BLaER1 treated with 17β-estradiol and CSF1 and Interleukin-3, amounts not matched to agents 10 nM and 100 nM (cell line): Measurements from ENCODE around the gene URAD.

Experiments
- H3K27ac ChIP-seq, 11 experiments: shearing (Covaris generic); formaldehyde crosslinking; 2 replicates each; pipeline ENCODE4 v1.8.1; 2022
- H3K27me3 ChIP-seq, 11 experiments: shearing (Covaris generic); formaldehyde crosslinking; 2 replicates each; pipeline ENCODE4 v1.8.1; 2022
- H3K36me3 ChIP-seq, 11 experiments: shearing (Covaris generic); formaldehyde crosslinking; 2 replicates each; pipeline ENCODE4 v1.8.1; 2022
- H3K4me1 ChIP-seq, 10 experiments: shearing (Covaris generic); formaldehyde crosslinking; 2 replicates each; pipeline ENCODE4 v1.8.1; 2022
- H3K4me2 ChIP-seq, 11 experiments: shearing (Covaris generic); formaldehyde crosslinking; 2 replicates each; pipeline ENCODE4 v1.8.1; 2022
- H3K4me3 ChIP-seq, 10 experiments: shearing (Covaris generic); formaldehyde crosslinking; 2 replicates each; pipeline ENCODE4 v1.8.1; 2022
- H3K9ac ChIP-seq, 11 experiments: shearing (Covaris generic); formaldehyde crosslinking; 2 replicates each; pipeline ENCODE4 v1.8.1; 2022
- H3K9me3 ChIP-seq, 11 experiments: shearing (Covaris generic); formaldehyde crosslinking; replicated peaks in 1 of 11; 2 replicates each; pipeline ENCODE4 v1.8.1; 2022
- H4K20me1 ChIP-seq, 11 experiments: shearing (Covaris generic); formaldehyde crosslinking; 2 replicates each; pipeline ENCODE4 v1.8.1; 2022
- Cebpa-rat ChIP-seq, 11 experiments: shearing (Covaris generic); IDR thresholded peaks; 2 replicates each; pipeline ENCODE4 v1.8.1; 2022

The URAD gene

DNA sequence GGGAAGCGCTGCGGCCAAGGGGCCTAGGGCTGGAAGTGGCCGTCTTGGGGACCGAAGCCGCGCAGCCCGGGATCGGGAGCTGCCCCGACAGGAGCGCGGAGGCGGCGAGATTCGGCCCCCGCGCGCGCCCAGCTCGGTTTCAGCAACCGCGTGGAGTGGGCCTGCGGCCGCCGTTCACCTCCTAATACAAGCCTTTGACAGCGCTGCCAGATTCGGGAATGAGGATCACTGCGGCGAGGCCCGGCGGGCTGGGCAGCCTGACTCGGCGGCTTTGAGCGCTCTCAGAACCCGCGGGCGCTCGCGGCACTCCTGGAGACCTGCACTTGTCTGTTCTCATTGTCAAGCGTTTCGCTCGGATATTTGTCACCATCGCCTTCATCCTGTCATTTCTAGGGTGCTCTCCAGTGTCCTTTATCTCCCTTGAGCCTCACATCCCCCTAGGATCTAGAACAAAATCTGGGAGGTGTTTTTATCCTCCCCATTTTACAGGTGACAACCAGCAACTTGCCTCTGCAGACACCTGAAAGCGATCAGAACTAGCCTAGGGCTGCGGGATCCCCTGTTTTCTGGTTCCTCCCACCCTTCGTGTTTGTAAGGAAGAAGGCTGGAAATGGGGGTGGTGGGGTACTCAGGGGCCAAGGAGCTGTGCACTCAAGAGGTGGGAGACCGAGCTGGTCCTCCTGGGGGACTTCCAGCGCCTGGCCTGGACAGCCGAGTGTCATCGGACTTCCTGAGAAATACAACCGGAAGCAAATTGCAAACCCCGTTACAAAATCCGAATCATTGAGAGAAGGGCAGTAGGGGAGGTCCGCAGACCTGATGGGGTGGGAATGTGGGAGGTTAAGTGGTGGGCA, 17.9 kb downstream of the URAD start:
- Histone ChIP-seq H3K27me3 (peaks cover 100% of the 10 kb centered on the region in 11 experiments), H3K27ac (no peak overlapping the region), H3K4me1 (peaks cover 0 to 23% (median 1%) of the 10 kb centered on the region in 10 experiments; a peak in 4 of 20 replicates), H3K9me3 (peaks cover 0 to 31% (median 11%) of the 10 kb centered on the region in 11 experiments; a peak in 10 of 22 replicates), H3K9ac (no peak overlapping the region), H3K36me3 (no peaks in the 10 kb centered on the region), H4K20me1 (peaks cover 0 to 74% (median 39%) of the 10 kb centered on the region in 11 experiments; a peak in 16 of 22 replicates), H3K4me3 (no peak overlapping the region), H3K4me2 (no peak overlapping the region)
- TF ChIP-seq Cebpa-rat (IDR thresholded peaks at IDR 0.05): no peak

DNA sequence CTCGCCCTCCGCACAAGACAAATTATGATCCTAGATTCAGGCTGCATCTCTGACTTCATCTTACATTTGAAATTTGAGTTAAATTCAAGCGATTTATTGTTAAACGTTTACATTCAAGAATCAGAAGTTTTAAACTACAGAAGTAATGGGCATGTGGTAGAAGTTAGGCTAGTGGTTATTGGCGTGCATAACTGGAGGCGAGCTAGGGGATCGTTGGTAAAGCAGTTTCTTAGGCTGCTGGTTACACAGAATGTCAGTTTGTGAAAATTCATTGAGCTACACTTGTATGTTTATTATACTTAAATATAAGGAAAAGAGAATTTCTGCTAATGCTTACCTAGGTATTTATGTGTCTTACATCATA, 18.6 kb downstream of the URAD start:
- Histone ChIP-seq H3K4me3 (no peak overlapping the region), H3K27ac (no peak overlapping the region), H3K4me1 (peaks cover 0 to 23% (median 1%) of the 10 kb centered on the region in 10 experiments; a peak in 4 of 20 replicates), H3K4me2 (no peak overlapping the region), H4K20me1 (peaks cover 0 to 78% (median 38%) of the 10 kb centered on the region in 11 experiments; a peak in 16 of 22 replicates), H3K27me3 (peaks cover 100% of the 10 kb centered on the region in 11 experiments), H3K9ac (no peak overlapping the region), H3K9me3 (peaks cover 0 to 31% (median 11%) of the 10 kb centered on the region in 11 experiments; a peak in 10 of 22 replicates), H3K36me3 (no peaks in the 10 kb centered on the region)
- TF ChIP-seq Cebpa-rat (IDR thresholded peaks at IDR 0.05): no peak

DNA sequence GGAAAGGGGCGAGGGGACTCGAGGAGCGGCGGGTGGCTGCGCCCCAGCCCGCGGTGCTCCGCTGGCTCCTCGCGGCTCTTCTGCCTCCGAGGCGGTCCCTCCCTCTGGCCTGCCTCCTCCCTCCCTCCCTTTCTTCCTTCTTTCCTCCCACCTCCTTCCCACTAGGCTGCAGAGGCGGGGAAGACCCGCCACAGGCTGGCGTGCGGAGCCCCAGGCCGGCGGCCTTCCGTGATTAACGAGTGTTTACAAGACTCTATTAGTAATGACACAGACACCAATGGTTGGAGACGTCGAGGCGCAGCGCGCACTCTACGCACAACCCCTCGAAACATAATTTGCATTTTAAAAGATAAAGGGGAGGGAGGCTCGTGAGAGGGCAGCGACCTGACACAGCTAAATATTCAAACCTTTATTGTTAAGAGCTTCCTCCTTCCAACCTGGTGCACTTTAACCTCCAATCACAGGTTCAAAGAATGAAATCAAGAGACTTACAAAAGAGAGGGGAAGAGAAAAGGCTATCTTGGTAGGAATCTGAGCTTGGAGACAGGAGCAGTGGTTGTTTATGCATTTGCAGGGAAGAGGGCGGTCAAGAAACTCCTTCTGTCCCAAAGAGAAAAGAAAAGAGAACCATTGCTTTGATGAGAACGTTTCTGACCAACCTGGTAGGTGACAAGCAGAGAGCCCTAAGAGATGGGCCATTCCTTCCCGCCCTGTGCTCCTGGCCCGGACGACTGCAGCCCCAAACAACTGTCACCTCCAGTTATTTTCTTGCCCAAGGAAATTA, 19.2 kb downstream of the URAD start, which contains the start of gene CDX2:
CDX2 (minus strand) TSS at position 234 of the 784 bp plus-strand sequence. CDS start 309 bp downstream, outside the sequence.
- H4K20me1 ChIP-seq: peaks cover 0 to 82% (median 38%) of the 10 kb centered on the region in 11 experiments; a peak in 16 of 22 replicates
- peaks cover 0 to 31% (median 11%) of the 10 kb centered on the region in 11 experiments; a peak in 10 of 22 replicates for H3K9me3 ChIP-seq
- peak within 1 kb of the TSS in 4 of 11 experiments; percentile 17 to 57 (median 39); a peak in 7 of 22 replicates for H3K4me2 ChIP-seq
- H3K9ac ChIP-seq: no peak within 1 kb of the TSS
- peaks cover 100% of the 10 kb centered on the region in 11 experiments for H3K27me3 ChIP-seq
- H3K4me1 ChIP-seq: peaks cover 0 to 23% (median 1%) of the 10 kb centered on the region in 10 experiments; a peak in 4 of 20 replicates
- no peak for TF ChIP-seq Cebpa-rat (IDR thresholded peaks at IDR 0.05)
- no peak within 1 kb of the TSS for H3K27ac ChIP-seq
- no peaks in the 10 kb centered on the region for H3K36me3 ChIP-seq
- H3K4me3 ChIP-seq: peak within 1 kb of the TSS in 4 of 10 experiments; percentile 24 to 34 (median 28); a peak in 7 of 20 replicates

DNA sequence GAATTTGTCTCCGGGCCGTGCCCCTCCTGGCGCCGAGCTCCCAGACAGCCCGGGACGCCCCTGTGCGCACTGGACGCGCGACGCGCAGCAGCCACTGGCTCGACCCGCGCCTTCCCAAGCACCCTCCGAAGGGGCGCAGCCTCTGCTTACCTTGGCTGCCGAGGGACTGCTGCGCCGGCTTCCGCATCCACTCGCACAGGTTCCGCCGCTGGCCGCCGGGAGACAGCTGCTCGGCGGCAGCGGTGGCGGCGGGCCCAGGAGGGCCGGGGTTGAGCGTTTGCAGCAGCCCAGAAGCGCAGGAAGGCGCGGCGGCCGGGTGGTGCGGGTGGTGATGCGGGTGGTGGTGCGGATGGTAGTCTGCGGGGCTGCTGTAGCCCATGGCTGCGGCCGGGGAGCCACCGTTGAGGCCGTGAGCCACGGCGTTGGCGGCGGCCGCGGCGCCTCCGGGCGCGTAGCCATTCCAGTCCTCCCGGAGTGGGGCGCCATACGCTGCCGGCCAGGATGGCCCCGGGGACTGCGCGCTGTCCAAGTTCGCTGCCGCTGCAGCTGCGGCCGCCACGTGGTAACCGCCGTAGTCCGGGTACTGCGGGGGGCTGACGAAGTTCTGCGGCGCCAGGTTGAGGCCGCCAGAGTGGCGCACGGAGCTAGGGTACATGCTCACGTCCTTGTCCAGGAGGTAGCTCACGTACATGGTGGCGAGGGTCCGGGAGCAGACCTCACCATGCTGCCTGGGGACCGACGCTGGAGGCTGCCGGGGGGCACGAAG, 20.0 kb downstream of the URAD start:
- TF ChIP-seq Cebpa-rat (IDR thresholded peaks at IDR 0.05): no peak
- Histone ChIP-seq H3K4me3 (peak overlapping the region in 4 of 10 experiments; percentile 24 to 34 (median 28); a peak in 7 of 20 replicates), H3K9ac (no peak overlapping the region), H3K36me3 (no peaks in the 10 kb centered on the region), H3K9me3 (peaks cover 0 to 31% (median 11%) of the 10 kb centered on the region in 11 experiments; a peak in 10 of 22 replicates), H3K27me3 (peaks cover 100% of the 10 kb centered on the region in 11 experiments), H3K4me1 (peaks cover 0 to 23% (median 1%) of the 10 kb centered on the region in 10 experiments; a peak in 4 of 20 replicates), H3K4me2 (peak overlapping the region in 4 of 11 experiments; percentile 17 to 57 (median 39); a peak in 7 of 22 replicates), H3K27ac (no peak overlapping the region), H4K20me1 (peaks cover 0 to 82% (median 38%) of the 10 kb centered on the region in 11 experiments; a peak in 16 of 22 replicates)

DNA sequence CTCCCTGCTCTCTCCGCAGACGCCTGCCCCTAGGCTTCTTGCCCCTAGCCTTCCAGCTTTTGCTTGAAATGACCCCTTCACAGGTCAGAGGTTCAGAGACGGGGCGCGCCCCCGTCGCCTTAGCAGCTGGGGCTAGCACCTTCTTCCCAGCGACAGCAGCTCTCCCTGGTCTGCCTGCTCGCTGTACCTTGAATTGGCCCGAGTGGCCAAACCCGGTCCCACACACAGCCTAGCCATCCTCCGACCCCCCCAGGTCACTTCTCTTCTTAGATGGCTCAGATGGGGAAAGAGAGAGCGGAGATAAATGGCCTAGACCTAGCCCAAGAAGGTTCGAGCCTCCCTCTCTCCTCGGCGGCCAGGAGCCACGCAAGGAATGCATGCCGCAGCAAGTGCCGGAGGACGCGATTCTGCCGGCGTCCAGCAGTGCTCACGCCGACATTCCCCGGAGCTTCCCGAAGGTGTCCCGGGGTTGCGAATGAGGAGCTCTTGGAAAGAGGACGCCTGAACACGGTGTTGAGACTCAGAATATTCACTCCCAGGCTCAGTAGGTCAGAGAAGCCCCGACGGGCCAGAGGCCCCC, 20.7 kb downstream of the URAD start:
- Histone ChIP-seq H3K9me3 (peaks cover 0 to 31% (median 11%) of the 10 kb centered on the region in 11 experiments; a peak in 10 of 22 replicates), H3K27me3 (peaks cover 100% of the 10 kb centered on the region in 11 experiments), H3K4me2 (peak overlapping the region in 3 of 11 experiments; percentile 13 to 57 (median 34); a peak in 4 of 22 replicates), H3K4me3 (0 out of 20 replicates have a peak overlapping the region, but pooled peaks of 1 of the 10 experiments have one; percentile 28), H3K4me1 (peaks cover 0 to 23% (median 1%) of the 10 kb centered on the region in 10 experiments; a peak in 4 of 20 replicates), H4K20me1 (peaks cover 0 to 86% (median 38%) of the 10 kb centered on the region in 11 experiments; a peak in 16 of 22 replicates), H3K9ac (no peak overlapping the region), H3K27ac (no peak overlapping the region), H3K36me3 (no peaks in the 10 kb centered on the region)
- no peak for TF ChIP-seq Cebpa-rat (IDR thresholded peaks at IDR 0.05)

DNA sequence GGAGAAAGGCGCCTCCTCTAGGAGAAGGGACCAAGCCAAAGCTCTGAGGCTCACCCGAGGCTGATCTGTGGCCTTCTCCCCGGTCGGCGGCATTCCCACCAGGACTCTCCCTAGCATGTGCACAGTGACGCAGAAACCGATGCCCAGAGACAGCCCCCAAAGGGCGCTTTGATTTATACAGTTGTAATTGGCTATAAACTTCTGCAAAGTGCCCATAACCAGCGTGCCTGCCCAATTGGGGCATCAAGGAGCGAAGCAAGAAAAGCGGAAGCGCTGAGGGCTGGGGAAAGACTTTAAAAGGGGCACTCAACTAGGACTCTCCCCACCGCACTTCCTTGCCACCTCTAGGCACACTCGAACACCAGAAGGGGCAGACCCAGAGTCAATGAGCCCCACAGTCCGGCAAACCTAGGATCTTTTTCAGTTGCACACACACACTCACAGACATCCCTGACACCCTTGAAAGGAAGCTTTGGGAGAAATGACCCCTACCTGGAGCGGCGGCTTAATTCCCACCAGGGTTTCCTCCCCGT, 21.2 kb downstream of the URAD start:
- H3K27ac ChIP-seq: no peak overlapping the region
- peak overlapping the region in 1 of 10 experiments; percentile 3; a peak in 1 of 20 replicates for H3K4me3 ChIP-seq
- H3K4me2 ChIP-seq: peak overlapping the region in 3 of 11 experiments; percentile 13 to 57 (median 34); a peak in 5 of 22 replicates
- peaks cover 0 to 31% (median 11%) of the 10 kb centered on the region in 11 experiments; a peak in 10 of 22 replicates for H3K9me3 ChIP-seq
- H3K4me1 ChIP-seq: peaks cover 0 to 23% (median 1%) of the 10 kb centered on the region in 10 experiments; a peak in 4 of 20 replicates
- no peak overlapping the region for H3K9ac ChIP-seq
- no peaks in the 10 kb centered on the region for H3K36me3 ChIP-seq
- no peak for TF ChIP-seq Cebpa-rat (IDR thresholded peaks at IDR 0.05)
- H3K27me3 ChIP-seq: peaks cover 100% of the 10 kb centered on the region in 11 experiments
- peaks cover 0 to 90% (median 38%) of the 10 kb centered on the region in 11 experiments; a peak in 16 of 22 replicates for H4K20me1 ChIP-seq

DNA sequence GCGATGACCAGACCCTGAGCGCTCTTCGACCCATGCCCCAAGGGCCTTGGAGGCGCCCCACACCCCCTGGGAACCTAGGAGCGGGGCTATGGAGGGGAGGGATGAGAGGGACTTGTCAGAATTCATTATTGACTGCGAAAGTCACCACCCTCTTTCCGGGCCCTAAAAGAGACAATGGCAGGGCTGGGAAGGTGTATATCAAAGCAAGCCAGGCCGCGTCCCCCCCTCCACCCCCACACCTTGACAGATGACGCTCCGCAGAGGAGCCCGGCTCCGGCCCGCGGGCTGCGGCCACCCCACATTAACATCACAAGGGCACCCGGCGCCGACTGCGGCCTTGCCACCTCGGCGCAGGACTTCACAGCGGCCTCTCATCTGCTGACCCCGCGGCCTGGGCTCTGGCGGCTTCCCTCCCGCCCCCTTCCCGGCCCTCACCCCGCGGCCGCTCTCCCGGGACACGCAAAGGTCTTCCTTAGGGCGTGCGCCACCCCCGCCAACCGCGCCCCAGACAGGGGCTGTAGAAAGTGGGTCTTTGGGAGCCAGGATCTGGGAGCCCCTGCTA, 21.8 kb downstream of the URAD start:
- Histone ChIP-seq H3K36me3 (no peaks in the 10 kb centered on the region), H3K9me3 (peaks cover 0 to 31% (median 11%) of the 10 kb centered on the region in 11 experiments; a peak in 10 of 22 replicates), H3K27me3 (peaks cover 100% of the 10 kb centered on the region in 11 experiments), H3K4me3 (peak overlapping the region in 2 of 10 experiments; percentile 1 to 3; a peak in 1 of 20 replicates), H3K4me1 (peaks cover 0 to 23% (median 1%) of the 10 kb centered on the region in 10 experiments; a peak in 4 of 20 replicates), H3K27ac (no peak overlapping the region), H4K20me1 (peaks cover 0 to 90% (median 40%) of the 10 kb centered on the region in 11 experiments; a peak in 16 of 22 replicates), H3K9ac (no peak overlapping the region), H3K4me2 (peak overlapping the region in 3 of 11 experiments; percentile 13 to 57 (median 34); a peak in 5 of 22 replicates)
- no peak for TF ChIP-seq Cebpa-rat (IDR thresholded peaks at IDR 0.05)
